ENCODE measurements around the gene TBC1D22A.
"Not testable (repeated sequence)": the region's sequence is repeated elsewhere in the genome, so short reads cannot be mapped to it uniquely, and the experiment has no call there.

The TBC1D22A gene

DNA sequence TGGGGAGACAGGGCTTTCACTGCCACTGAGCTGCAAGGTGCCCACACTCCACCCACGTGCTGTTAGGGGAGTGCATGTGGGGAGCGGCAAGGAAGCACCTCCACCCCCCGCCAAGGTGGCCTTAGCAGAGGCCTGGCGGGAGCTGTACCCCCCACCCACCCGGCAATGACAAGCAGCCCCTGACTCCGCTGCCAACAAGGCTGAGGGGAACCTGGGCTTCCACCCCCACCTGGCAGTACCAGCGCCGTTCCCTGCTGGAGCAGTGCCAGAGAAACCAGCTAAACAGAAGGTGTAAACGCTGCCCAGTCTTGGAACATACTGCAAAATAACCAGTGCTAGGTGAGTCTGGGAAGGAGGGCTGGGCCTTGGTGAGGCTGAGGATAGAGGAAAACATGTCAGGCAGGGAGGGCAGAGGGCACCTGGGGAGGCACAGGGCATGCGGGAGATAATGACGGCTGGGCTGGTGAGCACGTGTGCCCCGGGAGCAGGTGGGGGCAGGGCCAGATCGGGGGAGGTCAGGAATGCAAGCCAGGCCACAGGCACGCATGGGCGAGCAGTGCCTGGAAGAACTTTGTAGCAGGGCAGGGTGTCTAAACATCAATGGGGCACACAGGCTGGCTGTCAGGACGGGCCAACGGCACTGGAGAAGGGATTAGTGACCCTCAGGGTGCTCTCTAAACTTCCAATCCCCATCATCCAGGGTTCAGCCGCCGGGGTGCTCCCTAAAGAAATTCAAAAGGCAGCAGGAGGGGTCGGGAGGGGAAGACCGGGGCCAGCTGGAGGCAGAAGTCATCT lies 31.0 kb upstream of the TBC1D22A start:
- in situ Hi-C loops (cut with HindIII; ENCODE audit: low pct_unique_long_range_greater_than_20kb, low sequenced_read_pairs) = no loop called here
- DNase-seq (ENCODE audit: low read depth in 1 of 2, low spot score in 1 of 2) = peak in 1 of 2 experiments; percentile 55
- no peak for TF ChIP-seq JUND (IDR thresholded peaks at IDR 0.05; ENCODE audit: low read depth)

- in situ Hi-C loops (cut with HindIII; ENCODE audit: low pct_unique_long_range_greater_than_20kb, low sequenced_read_pairs) = no loop called here
These were observed 30.4 kb upstream of the TBC1D22A start for GRCh38 chr22:46732041-46732379.

GRCh38 chr22:46732513-46732912 lies 29.9 kb upstream of the TBC1D22A start:
- no peak for TF ChIP-seq JUND (IDR thresholded peaks at IDR 0.05; ENCODE audit: low read depth)
- no peak for DNase-seq (ENCODE audit: low read depth in 1 of 2, low spot score in 1 of 2)
- in situ Hi-C loops (cut with HindIII; ENCODE audit: low pct_unique_long_range_greater_than_20kb, low sequenced_read_pairs) = no loop called here

More at GRCh38 chr22:46732041-46732379, 30.4 kb upstream of the TBC1D22A start:
- no peak for TF ChIP-seq JUND (IDR thresholded peaks at IDR 0.05; ENCODE audit: low read depth)
- DNase-seq (ENCODE audit: low read depth in 1 of 2, low spot score in 1 of 2) = no peak

GRCh38 chr22:46734213-46734722 lies 28.2 kb upstream of the TBC1D22A start:
- in situ Hi-C loops (cut with HindIII; ENCODE audit: low pct_unique_long_range_greater_than_20kb, low sequenced_read_pairs) = not testable (repeated sequence)
- DNase-seq (ENCODE audit: low read depth in 1 of 2, low spot score in 1 of 2) = peak in 1 of 2 experiments; percentile 41

DNA sequence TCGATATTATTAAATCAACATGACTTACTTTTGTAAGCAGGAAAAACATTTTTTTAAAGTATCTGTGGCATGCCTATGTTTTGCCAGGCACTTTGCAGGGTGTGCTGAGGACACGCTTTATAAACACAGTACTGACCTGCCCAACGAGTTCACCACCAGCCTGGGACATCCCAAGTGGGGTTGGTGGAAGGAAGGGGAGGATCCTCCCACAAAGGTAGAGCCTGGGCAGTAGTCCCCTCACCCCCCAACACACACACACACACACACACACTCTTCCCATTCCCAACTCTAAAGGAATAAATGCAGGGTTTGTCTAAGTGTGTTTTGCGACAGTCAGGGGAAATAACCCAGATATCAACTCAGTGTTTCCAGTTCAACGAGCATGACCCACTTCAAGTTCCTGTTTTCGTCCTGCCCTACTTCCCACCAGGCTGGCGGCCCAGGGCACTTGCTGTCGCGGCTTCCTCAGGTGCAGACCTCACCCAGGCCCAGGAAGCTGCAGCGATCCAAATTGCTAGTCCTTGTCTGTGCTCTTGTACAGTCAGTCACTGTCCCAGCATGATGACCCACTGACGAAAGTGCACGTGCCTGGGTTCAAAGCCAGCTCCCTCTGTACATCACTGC lies 27.5 kb upstream of the TBC1D22A start:
- in situ Hi-C loops (cut with HindIII; ENCODE audit: low pct_unique_long_range_greater_than_20kb, low sequenced_read_pairs) = no loop called here
- DNase-seq (ENCODE audit: low read depth in 1 of 2, low spot score in 1 of 2) = peak; percentile 43 to 57
- no peak for TF ChIP-seq JUND (IDR thresholded peaks at IDR 0.05; ENCODE audit: low read depth)

DNA sequence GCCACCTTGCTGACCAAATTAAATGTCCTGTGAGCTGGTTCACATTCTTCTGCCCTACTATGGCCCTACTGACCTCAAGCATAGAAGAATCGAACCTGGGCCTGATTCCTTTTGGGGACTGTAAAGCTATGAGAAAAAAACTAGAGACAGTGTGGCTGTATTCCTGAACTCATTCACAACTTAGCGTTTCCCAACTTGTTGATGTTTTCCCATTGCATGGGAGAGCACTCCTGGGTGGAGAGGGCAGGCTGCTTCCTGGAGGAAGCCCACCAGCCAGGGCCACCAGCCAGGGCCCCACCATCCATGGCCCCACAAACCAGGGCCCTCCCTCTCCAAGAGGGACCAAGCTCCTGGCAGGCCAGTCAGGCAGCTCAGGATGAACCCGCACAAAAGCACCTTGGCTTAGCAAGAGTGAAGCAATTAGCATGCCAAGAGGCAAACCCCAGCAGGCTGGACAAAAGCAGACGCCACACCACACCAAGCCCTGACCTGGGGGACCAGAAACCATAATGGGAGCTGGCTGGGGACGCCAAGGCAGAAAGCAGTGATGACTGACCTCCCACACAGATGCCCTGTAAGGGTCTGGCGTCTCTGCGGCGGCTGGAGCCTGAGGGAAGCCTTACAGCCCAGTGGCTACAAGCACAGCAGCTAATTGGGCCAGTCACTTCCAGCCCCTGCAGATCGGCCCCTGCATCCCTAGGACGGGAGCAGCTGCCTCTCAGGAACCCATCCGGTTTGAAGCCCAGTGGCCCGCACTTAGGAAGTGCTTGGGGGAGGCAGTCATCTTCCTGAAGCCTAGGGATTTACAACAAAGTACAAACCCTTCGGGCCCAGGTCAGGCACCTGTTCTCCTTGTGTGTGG lies 26.5 kb upstream of the TBC1D22A start:
- no peak for DNase-seq (ENCODE audit: low read depth in 1 of 2, low spot score in 1 of 2)
- in situ Hi-C loops (cut with HindIII; ENCODE audit: low pct_unique_long_range_greater_than_20kb, low sequenced_read_pairs) = no loop called here
- no peak for TF ChIP-seq JUND (IDR thresholded peaks at IDR 0.05; ENCODE audit: low read depth)

GRCh38 chr22:46736705-46737104 lies 25.7 kb upstream of the TBC1D22A start:
- TF ChIP-seq JUND (IDR thresholded peaks at IDR 0.05; ENCODE audit: low read depth) = no peak
- DNase-seq (ENCODE audit: low read depth in 1 of 2, low spot score in 1 of 2) = no peak
- in situ Hi-C loops (cut with HindIII; ENCODE audit: low pct_unique_long_range_greater_than_20kb, low sequenced_read_pairs) = no loop called here

DNA sequence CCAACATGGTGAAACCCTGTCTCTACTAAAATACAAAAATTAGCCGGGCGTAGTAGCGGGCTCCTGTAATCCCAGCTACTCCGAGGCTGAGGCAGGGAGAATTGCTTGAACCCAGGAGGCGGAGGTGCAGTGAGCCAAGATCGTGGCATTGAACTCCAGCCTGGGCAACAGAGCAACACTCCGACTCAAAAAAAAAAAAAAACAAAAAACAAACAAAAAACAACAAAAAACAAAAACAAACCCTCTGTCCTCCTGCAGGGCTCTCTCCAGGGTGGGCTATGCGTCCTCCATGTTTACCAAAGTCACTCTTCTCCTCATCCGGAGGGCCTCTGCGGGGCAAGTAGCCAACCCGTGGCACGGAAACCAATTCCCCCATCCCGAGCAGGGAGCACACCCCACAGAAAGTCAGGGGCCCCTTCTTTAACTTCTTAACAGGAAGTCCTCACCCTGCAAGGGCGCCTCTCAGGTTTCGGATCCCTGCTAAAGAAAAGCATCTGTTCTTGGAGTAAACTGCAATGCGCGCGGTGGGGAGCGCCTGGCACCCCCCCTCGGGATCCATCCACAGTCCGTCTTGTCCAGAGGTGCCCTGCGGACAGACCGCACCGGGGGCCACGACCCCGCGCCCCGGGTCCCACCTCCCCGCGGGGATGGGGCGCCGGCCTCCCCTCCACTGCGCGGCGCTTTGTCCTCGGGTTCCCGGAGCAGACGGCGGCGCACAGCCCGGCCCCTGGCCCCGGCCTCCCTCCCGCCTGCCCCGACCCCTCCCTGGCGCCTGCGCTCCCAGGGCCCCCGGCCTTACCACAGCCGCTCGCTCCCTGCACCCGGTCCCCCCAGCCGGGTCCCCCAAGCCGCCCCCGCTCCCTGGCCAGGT lies 25.1 kb upstream of the TBC1D22A start:
- no peak for DNase-seq (ENCODE audit: low read depth in 1 of 2, low spot score in 1 of 2)
- TF ChIP-seq JUND (IDR thresholded peaks at IDR 0.05; ENCODE audit: low read depth) = no peak
- in situ Hi-C loops (cut with HindIII; ENCODE audit: low pct_unique_long_range_greater_than_20kb, low sequenced_read_pairs) = no loop called here

DNA sequence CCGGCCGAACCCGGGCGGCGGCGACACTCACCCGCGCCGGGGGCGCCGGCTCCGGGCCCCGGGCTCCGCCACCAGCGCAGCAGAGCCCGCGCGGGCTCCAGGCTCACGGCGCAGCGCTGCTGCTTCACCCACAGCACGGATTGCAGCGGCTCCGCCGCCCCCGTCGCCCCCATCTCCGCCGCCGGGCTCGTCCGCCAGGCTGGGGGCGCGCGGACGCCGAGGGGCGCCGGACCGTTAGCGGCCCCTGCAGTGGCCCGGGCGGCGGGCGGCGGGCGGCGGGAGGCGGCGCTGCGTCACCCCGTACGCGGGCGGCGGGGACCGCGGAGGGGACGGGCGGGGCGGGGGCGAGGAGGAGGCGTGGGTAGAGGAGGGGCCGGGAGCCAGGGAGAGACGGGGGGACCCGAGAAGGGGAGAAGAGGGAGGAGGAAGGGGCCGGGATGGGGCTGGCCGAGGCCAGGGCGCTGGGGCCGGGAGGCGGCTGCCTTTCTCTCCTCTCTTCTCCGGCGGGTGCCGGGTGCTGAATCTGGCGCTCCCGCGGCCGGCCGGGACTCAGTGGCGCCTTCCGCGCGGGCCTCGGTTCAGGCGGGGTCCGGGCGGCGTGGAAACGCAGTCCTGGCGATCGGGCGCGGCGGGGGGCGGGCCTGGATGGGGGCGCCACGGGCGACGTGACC lies 24.3 kb upstream of the TBC1D22A start, which contains the start of gene CERK:
Gene CERK (minus strand): TSS at position 277 of the 671 bp plus-strand sequence. CDS start 104 bp downstream, at position 173.
- TF ChIP-seq JUND (IDR thresholded peaks at IDR 0.05; ENCODE audit: low read depth) = no peak
- DNase-seq (ENCODE audit: low read depth in 1 of 2, low spot score in 1 of 2) = peak; percentile 58 to 70
- in situ Hi-C loops (cut with HindIII; ENCODE audit: low pct_unique_long_range_greater_than_20kb, low sequenced_read_pairs) = no loop called here

DNA sequence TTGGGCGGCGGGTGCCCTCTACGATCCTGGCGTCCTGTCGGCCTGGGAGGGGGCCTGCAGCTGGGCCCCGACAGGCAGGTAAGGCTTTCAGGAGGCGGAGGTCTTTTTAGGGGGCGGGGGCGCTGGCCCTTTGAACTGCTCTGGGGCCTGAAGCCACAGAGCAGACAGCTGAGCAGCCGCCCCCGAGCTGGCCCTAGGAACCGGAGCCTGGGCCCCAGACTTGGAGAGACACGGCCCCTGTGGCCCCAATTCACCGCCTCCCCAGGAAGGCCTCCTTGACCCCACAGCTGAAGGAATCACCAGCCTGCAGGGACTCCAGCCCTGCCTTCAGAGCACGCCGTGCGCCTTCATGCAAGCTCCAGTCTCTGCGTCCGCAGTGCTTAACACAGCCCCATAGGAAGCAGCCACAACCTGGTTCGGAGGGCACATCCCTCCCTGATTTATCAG lies 23.8 kb upstream of the TBC1D22A start:
- DNase-seq (ENCODE audit: low read depth in 1 of 2, low spot score in 1 of 2) = no peak
- in situ Hi-C loops (cut with HindIII; ENCODE audit: low pct_unique_long_range_greater_than_20kb, low sequenced_read_pairs) = no loop called here
- TF ChIP-seq JUND (IDR thresholded peaks at IDR 0.05; ENCODE audit: low read depth) = no peak

All from T47D (cell line).